HG03378 (cell line): ENCODE data around the gene TRPM2.

ENCODE experiments used
- ATAC-seq: cut with Tn5 transposase; IDR thresholded peaks from one replicate; pipeline ENCODE4 v1.9.1; 2021; ENCODE audit warnings: mild to moderate bottlenecking, moderate library complexity; ENCODE audit not compliant: unreplicated experiment

Gene TRPM2

DNA sequence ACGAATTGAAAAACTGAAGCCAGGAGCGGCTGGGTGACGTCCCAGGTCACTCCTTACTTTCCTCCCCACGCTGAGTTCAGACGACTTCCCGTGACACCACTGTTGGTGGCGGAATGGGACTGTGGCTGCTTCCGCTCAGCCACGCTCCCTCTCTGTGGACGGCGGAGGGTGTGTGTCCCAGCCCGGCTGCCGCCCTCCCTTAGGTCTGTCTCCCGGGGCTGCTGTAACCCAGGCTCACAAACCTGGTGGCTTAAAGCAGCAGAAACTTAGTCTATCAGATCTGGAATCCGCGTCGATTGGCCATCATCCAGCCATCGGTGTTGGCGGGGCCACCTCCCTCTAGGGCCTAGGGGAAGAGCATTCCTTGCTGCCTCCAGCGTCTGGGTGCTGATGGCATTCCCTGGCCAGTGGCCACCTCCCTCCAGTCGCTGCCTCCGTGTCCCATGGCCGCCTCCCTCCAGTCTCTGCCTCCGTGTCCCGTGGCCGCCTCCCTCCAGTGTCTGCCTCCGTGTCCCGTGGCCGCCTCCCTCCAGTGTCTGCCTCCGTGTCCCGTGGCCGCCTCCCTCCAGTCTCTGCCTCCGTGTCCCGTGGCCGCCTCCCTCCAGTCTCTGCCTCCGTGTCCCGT is 17.5 kb downstream of the TRPM2 start:
- no peak for ATAC-seq

DNA sequence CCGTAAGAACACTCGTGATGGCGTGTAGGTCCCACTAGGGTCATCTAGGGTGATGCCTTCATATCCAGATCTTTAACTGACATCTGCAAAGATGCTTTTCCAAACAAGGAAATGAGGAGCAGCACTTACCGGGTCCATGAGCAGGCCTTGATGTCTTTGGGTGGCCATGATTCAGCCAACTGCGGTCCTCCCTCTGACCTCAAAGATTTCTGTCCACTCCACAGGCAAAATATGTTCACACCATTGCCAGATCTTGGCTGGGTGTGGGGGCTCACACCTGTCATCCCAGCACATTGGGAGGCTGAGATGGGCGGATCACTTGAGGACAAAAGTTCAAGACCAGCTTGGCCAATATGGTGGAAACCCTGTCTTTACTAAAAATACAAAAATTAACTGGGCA is 18.2 kb downstream of the TRPM2 start:
- ATAC-seq, result no peak

DNA sequence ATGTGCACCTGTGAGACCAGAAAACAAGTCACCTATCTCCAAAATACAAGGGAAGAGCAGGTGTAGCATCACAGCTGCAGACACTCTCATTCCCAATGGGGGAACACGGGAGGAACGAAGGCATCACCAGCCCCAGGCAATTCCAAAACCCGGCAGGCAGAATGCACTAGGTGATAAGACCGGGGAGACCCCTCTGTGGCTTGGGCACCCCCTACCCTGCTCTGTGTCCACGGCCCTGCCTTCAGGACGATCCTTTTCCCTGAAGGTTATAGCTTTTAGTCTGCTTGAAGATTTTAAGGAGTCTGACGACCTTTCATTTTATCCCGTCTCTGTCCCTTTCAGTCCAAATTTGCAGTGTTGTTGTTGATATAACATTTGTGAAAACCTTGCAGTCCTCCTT is 19.2 kb downstream of the TRPM2 start:
- no peak for ATAC-seq

DNA sequence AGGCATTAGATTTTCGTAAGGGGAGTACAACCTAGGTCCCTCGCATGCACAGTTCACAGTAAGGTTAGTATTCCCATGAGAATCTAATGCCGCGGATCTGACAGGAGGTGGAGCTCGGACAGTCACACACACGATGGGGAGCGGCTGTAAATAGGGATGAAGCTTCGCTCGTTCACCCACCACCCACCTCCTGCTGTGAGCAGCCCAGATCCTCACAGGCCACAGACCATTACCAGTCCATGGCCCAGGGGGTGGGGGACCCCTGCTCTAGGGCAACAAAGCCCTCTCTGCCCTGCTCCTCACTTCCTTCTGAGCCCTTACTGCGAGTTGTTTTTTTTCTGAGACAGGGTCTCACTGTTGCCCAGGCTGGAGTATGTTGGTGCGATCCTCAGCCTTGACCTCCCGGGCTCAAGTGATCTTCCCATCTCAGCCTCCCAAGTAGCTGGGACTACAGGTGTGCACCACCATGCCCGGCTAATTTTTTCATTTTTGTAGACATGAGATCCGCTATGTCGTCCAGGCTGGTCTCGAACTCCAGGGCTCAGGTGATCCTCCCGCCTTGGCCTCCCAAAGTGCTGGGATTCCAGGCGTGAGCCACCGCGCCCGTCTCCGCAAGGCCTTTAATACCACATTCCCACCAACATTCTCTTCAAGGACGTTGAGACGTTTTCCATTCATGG is 21.3 kb downstream of the TRPM2 start:
- ATAC-seq, result no peak

DNA sequence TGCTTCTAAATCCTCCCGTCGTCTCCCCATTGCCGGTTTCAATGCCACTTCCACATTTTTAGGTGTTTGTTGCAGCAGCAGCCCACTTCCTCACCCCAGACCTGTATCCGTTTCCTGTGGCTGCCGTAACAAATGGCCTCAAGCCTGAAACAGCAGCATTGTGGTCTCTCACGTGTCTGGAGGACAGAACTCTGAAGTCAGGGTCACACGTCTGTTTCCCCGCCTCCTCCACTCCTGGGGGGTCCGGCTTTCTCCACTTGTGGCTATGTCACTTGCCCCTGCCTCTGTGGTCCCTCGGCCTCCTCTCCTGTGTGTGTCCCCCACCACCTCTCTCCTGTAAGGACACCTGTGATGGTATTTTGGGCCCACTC is 21.8 kb downstream of the TRPM2 start:
- no peak for ATAC-seq

DNA sequence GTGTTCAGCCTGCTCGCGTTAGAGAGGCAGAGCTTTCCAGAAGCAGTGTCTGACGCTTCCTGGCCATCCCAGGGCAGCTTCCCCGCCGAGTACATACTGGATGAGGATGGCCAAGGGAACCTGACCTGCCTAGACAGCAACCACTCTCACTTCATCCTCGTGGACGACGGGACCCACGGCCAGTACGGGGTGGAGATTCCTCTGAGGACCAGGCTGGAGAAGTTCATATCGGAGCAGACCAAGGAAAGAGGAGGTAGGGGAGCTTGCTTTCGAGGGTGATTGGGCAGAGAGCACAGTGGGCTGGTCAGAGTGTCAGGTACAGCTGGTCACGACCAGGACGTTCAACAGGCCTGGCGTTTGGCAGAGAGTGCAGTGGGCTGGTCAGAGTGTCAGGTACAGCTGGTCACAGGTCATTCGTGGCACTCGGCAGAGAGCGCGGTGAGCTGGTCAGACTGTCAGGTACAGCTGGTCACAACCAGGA is 22.4 kb downstream of the TRPM2 start:
- no peak for ATAC-seq

DNA sequence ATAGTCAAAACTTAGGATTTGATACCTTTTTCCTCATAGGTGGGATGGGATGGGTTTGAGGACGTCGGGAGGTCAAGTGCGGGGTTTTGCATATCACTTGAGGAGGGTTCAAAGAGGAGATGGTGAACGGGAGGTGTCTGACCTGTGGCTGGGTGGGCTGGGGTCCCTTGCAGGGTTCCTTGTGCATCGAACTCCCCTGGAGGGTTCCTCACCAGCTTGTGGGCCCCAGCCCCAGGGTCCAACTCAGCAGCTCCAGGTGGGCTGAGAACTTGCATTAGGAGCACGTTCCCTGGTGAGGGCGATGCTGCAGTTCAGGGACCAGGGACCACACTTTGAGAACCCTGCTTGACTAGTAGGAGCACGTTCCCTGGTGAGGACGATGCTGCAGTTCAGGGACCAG is 23.2 kb downstream of the TRPM2 start:
- ATAC-seq, result no peak

DNA sequence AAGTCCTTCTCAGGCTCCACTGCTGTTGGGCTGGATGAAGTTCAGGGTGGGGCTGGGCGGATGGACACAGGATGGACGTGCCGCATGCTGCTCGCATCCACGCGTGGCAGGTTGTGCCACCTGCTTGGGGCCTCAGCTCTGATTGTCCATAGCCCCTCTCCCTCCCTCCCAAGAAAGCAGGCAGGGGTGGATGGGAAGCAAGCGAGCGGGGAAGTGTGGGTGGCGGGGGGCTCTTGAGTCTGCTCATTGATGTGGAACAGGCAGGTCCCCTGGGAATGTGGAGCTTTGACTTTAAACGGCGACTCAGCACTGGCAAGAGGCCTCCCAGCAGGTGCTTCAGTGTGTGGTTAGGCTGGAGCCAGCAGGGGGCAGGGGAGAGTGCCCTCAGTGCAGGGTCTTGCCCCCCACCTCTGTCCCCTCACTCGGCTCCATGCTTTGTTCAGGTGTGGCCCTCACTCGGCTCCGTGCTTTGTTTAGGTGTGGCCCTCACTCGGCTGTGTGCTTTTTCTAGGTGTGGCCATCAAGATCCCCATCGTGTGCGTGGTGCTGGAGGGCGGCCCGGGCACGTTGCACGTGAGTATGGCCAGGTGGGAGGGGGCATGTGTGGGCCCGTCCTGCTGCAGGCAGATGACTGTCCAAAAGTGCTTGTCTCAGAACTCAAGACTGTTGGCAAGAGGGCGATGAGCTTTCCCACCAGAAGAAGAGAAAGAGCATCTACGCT is 23.9 kb downstream of the TRPM2 start:
- ATAC-seq, result no peak

DNA sequence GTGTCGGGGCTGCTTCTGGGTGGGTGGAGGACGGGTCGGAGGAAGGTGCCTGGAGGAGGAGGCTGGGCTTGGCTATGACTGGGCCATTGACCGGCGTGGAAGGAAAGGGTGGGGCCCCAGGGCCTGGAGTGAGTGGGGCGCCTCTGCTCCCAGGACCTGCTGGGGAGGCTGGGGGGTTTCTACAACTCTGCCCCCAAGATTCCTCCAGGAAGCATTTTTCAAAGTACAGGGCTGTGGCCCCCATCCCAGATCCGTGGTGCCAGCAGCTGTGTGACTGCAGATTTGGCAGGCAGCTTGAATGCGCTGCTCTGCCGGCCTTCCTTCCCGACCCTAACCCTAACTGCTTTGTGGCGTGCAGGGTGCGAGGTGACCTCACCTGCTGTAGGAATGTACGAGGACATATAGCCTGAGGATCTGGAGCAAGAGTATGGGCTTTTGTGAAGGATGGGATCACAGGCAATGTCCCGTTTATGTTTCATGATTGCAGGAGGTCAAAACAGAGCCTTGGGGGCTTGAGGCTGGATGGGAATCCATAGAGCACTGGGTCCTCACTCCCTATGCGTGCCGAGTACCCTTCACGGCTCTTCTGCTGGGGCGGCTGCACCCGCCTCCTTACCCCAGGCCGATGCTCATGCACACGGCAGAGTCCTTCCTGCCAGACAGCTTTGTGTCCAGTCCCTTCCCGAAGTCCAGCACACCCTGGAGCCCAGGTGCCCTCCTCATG is 24.7 kb downstream of the TRPM2 start:
- no peak for ATAC-seq

DNA sequence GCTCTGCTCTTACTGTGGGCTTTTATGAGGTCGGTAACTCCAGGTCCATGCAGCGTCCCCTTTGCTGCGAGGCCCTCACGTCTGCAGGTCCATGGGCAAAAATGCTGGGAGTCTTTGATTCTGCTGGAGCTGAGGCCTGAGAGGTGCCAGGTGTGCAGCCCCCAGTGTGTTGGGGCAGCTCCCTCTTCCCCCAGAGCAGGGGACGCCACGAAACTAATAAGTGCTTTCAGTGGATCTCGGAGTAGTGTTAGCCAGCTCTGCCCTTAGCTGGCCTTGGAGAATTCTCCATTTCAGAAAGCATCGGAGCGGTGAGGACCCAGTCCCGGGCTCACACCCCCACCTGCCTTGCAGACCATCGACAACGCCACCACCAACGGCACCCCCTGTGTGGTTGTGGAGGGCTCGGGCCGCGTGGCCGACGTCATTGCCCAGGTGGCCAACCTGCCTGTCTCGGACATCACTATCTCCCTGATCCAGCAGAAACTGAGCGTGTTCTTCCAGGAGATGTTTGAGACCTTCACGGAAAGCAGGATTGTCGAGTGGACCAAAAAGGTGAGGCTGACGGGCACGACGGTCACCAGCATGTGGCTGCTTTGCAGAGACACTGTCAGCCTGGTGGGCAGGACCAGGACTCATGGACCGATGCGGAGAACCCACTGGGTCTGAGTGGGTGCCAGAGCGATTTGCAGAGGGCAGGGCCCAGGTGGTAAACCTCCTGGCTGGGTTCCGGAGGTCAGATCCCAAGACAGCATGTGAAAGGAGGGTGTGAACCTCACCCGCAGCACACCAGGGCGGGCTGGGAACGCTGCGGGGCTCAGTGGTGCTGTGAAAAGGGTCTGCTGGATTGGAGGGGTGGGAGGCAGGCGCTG is 25.5 kb downstream of the TRPM2 start:
- ATAC-seq, result no peak

DNA sequence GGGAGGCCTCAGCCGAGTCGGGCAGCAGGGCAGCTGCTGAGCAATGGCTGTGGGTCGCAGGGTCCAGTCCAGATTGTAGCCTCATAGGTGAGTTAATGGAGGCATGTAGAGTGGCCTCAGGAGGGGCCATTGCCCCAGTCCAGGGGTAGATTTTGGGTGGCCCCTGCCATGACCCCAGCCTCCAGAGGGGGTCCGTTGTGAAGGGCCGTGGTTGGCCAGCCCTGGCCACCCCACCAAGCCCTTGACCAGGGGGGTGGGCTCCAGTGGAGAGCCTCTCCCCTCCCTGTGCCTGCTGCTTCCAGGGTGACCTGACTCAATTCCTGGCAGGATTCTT is 26.1 kb downstream of the TRPM2 start:
- no peak for ATAC-seq

DNA sequence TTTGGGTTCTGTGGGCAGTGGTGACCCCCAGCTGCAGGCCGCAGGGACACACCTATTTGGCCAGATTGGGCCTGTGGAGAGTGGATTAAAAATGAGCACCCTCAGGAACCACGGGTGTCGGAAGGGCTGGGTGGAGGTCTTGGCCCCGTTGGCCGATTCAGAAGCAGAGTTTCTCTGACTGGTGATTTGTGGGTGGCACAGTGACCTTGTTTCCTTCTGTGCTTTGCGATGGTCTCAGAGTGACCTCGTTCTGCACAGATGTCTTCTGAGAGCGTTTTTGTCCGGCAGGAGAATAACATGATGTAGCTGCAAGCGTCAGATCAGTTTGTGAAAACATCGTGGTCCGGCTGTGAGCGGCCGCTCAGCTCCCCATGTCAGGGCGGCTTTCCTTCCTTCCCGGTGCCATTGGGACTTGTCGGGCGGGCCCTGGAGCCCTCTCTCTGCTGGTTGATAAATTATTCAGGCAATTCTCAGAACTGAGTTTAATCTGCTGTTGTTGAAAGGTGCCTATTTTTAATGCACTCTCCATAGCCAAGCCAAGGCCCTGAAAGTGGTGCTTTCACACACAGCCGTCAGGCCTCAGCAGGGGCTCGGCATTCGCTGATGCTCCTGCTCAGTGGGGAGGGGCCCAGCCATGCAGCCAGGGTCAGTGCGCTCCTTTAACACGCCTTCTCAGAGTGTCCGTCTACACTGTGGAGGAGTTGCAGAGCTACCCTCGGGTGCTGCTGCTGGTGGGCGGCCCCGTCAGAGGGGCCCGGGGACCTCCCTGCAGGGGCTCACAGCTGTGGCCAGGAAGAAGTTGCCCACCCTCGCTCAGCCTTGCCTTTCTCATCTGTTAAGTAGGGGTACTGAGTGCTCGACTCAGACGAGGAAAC is 26.8 kb downstream of the TRPM2 start:
- no peak for ATAC-seq

DNA sequence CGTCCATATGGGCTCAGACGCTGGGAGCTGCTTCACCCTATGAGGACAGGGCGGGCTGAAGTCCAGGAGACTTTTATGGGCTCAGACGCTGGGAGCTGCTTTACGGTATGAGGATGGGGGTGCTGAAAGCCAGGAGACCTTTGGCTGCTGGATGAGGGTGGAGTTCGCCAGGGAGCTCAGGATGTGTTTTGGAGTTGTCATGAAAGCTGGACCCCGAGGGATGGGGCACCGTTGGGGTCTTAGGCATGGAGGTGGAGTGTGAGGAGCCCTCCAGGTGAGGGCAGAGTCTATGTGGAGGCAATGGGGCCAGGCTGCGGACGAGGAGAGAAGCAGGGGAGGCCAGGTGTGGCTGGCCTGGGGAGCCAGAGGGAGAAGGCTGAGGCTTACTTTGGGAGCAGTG is 27.5 kb downstream of the TRPM2 start:
- ATAC-seq, result no peak

DNA sequence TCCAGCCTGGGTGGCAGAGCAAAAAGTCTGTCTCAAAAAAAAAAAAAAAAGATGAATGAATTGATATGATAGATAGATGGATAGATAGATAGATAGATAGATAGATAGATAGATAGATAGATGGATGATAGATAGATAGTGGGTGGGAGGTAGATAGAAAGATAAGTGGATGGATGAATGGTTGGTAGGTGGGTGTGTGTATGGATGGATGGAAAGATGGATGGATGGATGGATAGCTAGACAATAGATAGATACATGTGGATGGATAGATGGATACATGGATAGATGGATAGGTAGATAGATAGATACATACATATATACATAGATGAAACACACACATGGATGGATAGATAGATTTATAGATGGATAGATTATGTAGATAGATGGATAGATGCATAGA is 28.5 kb downstream of the TRPM2 start:
- ATAC-seq, result no peak

DNA sequence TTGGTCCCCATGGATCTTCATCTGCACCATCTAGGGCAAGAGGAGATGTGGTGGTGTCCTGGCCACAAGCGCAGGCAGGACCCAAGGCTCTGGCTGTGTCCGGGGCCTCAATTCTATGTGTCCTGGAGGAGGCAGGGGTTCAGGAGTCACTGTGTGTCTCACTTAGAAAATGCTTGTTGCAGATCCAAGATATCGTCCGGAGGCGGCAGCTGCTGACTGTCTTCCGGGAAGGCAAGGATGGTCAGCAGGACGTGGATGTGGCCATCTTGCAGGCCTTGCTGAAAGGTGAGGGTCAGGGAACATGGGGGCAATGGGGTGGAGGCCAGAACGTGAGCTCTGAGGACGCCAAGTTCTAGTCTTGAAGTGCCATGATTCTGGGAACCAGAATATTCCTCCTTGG is 29.1 kb downstream of the TRPM2 start:
- ATAC-seq, result no peak

DNA sequence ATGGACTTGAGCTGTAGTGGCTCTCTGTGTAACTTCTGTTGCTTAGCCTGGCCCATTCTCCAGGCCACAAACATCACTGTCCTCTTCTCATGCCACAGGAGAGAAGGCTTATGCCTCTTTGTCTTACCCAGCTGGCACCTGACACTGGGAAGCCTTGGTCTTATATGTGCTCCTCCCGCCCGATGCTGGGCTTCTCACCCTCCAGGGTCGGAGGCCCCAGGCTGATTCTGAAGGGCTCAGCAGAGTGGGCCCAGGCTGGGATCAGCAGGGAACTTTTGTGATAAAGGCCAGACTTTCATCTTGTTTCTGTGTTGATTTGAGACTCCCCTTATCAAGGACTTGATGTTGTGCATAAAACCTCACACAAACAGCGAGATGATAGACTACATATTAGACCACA is 29.8 kb downstream of the TRPM2 start:
- no peak for ATAC-seq

DNA sequence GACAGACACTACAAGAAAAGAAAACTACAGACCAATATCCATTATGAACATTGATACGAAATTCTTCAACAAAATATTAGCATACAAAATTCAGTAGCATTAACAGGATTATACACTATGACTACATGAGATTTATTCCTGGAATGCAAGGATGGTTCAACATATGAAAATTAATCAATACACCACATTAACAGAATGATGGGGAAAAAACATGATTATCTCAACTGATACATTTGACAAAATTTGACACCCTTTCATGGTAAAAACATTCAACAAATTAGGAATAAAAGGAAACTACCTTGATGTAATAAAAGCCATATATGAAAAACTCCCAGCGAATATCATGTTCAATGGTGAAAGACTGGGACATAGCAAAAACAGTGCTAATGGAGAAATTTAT is 31.5 kb downstream of the TRPM2 start:
- ATAC-seq, result no peak

DNA sequence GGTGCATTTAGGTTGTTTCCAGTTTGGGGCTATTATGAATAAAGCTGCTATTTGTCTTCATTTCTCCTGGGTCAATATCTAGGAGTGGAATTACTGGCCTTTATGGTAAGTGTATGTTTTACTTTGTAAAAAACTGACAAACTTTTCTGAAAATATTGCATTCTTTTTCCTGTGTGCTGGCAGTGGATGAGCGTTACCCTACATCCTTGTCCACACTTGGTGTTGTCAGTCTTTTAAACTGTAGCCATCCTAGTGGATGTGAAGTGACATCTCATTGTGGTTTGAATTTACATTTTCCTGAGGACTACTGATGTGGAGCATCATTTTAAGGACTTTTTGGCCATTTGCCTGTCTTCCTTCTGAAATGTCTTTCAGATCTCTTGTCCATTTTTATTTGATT is 35.9 kb downstream of the TRPM2 start:
- ATAC-seq, result no peak

DNA sequence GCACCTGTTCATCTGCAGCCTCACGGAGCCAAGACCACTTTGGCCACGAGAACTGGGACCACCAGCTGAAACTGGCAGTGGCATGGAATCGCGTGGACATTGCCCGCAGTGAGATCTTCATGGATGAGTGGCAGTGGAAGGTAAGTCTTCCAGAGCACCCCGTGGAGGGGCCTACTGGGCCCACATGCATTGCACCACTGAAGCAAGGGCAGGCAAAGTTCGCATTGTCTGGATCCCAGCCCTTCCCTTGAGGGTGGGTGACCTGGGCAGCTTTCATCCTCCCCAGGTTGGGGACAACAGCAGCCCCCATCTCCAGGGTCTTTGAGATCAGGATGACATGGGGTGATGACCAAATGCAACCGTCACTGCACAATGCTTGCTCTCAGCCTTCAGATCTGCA is 37.5 kb downstream of the TRPM2 start:
- ATAC-seq, result no peak
